K562 (cell line): ENCODE measurements around the gene FOXN3. TPM values are rescaled to one million over a fixed set of nuclear protein-coding genes. Genes with fewer than 3 reads are reported as not detected.
A peak's percentile ranks its signal among the peaks of the same experiment; 100 is the strongest.

Source experiments
- ATAC-seq: fragments of 200-7000 bp; cut with Tn5 transposase; 3 replicates; pipeline ENCODE4 v1.9.1; 2020; ENCODE audit warnings: moderate library complexity
- BruUV-seq: library from RNA; stranded (reverse); fragments of 400-500 nt; replicated peaks from 2 replicates; lab custom pipeline; 2021; lab: Mats Ljungman, UMichigan
- CTCF ChIA-PET: fragments of 300-600 bp; formaldehyde crosslinking; extraction: SDS; loops from one replicate; lab custom pipeline; 2021; ENCODE audit warnings: low intra/inter-chr PET ratio; lab: Yijun Ruan, JAX
- POLR2A ChIA-PET: fragments of 300-600, 350-650 bp; sonication (Branson Sonifier 250); formaldehyde crosslinking; extraction: SDS; loops from one replicate; lab custom pipeline; 2021; ENCODE audit warnings: antibody characterized with exemption, inconsistent platforms; lab: Yijun Ruan, JAX
- DNase-seq, 4 experiments: peaks; one replicate each; pipeline versions ENCODE4 v3.0.0 to v3.0.0-alpha.2; 2011 to 2018; ENCODE audit warnings: low spot score in 3 of 4, mixed read lengths in 3 of 4; ENCODE audit errors: extremely low read depth in 1 of 4
- FAIRE-seq: peaks from 2 replicates; lab custom pipeline; 2011; peaks lifted over from hg19 to GRCh38; lab: Jason Lieb, UNC
- H2AFZ ChIP-seq: 2 replicates; pipeline ENCODE4 v1.6.0; 2011; ENCODE audit warnings: low read depth, low read length, control low read depth, inconsistent platforms
- H3K27ac ChIP-seq: fragments of 200-600 bp; 3 replicates; pipeline ENCODE4 v1.8.0; 2011; ENCODE audit warnings: low read depth, mild to moderate bottlenecking, control low read depth, inconsistent platforms, low read length, moderate library complexity, mixed read lengths; ENCODE audit errors: extremely low read depth
- H3K27me3 ChIP-seq, 2 experiments: fragments of 300-600 bp in 1 of 2; 2 replicates in 1 of 2; 3 replicates in 1 of 2; pipeline versions ENCODE4 v1.6.0 to v1.8.0; 2011; ENCODE audit warnings: inconsistent platforms in 2 of 2, low read length in 2 of 2, mild to moderate bottlenecking in 1 of 2, mixed read lengths in 1 of 2, moderate library complexity in 1 of 2; ENCODE audit not compliant: control insufficient read depth in 2 of 2, insufficient read depth in 2 of 2
- H3K36me3 ChIP-seq: fragments of 300-600 bp; 3 replicates; pipeline ENCODE4 v1.8.0; 2011; ENCODE audit warnings: mild to moderate bottlenecking, low read length, inconsistent platforms; ENCODE audit not compliant: control insufficient read depth, insufficient read depth
- H3K4me1 ChIP-seq, 2 experiments: fragments of 200-600 bp in 1 of 2; replicated peaks in 1 of 2; 2 replicates in 1 of 2; 3 replicates in 1 of 2; pipeline versions ENCODE4 v1.5.1 to v1.8.0; 2011; ENCODE audit warnings: inconsistent platforms in 2 of 2, low read length in 2 of 2, mild to moderate bottlenecking in 1 of 2, mixed read lengths in 1 of 2, moderate library complexity in 1 of 2; ENCODE audit not compliant: control insufficient read depth in 2 of 2, insufficient read depth in 2 of 2
- H3K4me2 ChIP-seq: 2 replicates; pipeline ENCODE4 v1.6.1; 2011; ENCODE audit warnings: low read length, control low read depth, inconsistent platforms, mixed read lengths; ENCODE audit not compliant: insufficient read depth
- H3K4me3 ChIP-seq: fragments of 200-600 bp; sonication (generic), shearing (Covaris generic); 2 replicates; pipeline ENCODE4 v1.5.1; 2016; ENCODE audit warnings: control low read depth, inconsistent platforms
- H3K79me2 ChIP-seq: fragments of 200-600 bp; 3 replicates; pipeline ENCODE4 v1.8.0; 2011; ENCODE audit warnings: low read length, inconsistent platforms; ENCODE audit not compliant: control insufficient read depth, insufficient read depth
- H3K9ac ChIP-seq, 2 experiments: 2 replicates each; pipeline versions ENCODE4 v1.6.0 to v1.6.1; 2011; ENCODE audit warnings: low read depth in 2 of 2, low read length in 2 of 2, control low read depth in 1 of 2, inconsistent platforms in 1 of 2, mild to moderate bottlenecking in 1 of 2, mixed read lengths in 1 of 2; ENCODE audit not compliant: insufficient read depth in 1 of 2
- H3K9me1 ChIP-seq: one replicate; pipeline ENCODE4 v1.6.0; 2011; ENCODE audit warnings: inconsistent platforms, mild to moderate bottlenecking, low read length, moderate library complexity; ENCODE audit not compliant: control insufficient read depth, insufficient read depth
- H3K9me3 ChIP-seq: replicated peaks from 2 replicates; pipeline ENCODE4 v1.5.1; 2011; ENCODE audit warnings: low read depth, low read length, inconsistent platforms; ENCODE audit not compliant: control insufficient read depth, insufficient read depth
- H4K20me1 ChIP-seq: replicated peaks from 2 replicates; pipeline ENCODE4 v1.6.1; 2011; ENCODE audit warnings: low read length, inconsistent platforms, mixed read lengths; ENCODE audit not compliant: control insufficient read depth, insufficient read depth
- FOXK1 ChIP-seq: sonication (generic); formaldehyde crosslinking; IDR thresholded peaks from 2 replicates; pipeline ENCODE4 v1.8.0; 2022; ENCODE audit warnings: missing genetic modification reagents, mild to moderate bottlenecking, borderline replicate concordance
- SMAD1 ChIP-seq: fragments of 150-350 bp; IDR thresholded peaks from 2 replicates; pipeline ENCODE4 v1.6.1; 2014; ENCODE audit warnings: low read length, low read depth; ENCODE audit not compliant: partially characterized antibody
- TGIF2 ChIP-seq: sonication (generic); formaldehyde crosslinking; IDR thresholded peaks from 2 replicates; pipeline ENCODE4 v1.8.1; 2022; ENCODE audit warnings: mild to moderate bottlenecking, missing genetic modification reagents, moderate library complexity
- ZFP1 ChIP-seq: fragments of 450-650 bp; formaldehyde crosslinking; IDR thresholded peaks from 2 replicates; pipeline ENCODE4 v1.4.0; 2020; ENCODE audit warnings: mild to moderate bottlenecking, mixed read lengths
- ZNF282 ChIP-seq: sonication (generic); formaldehyde crosslinking; IDR thresholded peaks from 2 replicates; pipeline ENCODE4 v1.8.1; 2023; ENCODE audit warnings: missing genetic modification reagents
- WGBS: fragments of 100-300 bp; shearing (Covaris generic); methylation state at CpG from one replicate; pipeline ENCODE4 v1.1.6; 2016; ENCODE audit warnings: low coverage, mixed read lengths; ENCODE audit not compliant: insufficient coverage; ENCODE audit errors: missing lambda C conversion rate; 5-methylcytosine and 5-hydroxymethylcytosine counted together
- in situ Hi-C: fragments of 300-500 bp; cut with MboI; formaldehyde crosslinking; loops from 4 replicates; pipeline ENCODE4 v1.15.0; 2018; ENCODE audit warnings: inconsistent platforms, mixed read lengths
- intact Hi-C: fragments of 100-400 bp; cut with micrococcal nuclease; formaldehyde crosslinking; loops from 2 replicates; pipeline ENCODE4 v1.14.2; 2022
- polyA plus RNA-seq, 8 experiments: library from polyadenylated mRNA; depleted of rRNA in 4 of 8; stranded (reverse) in 5 of 8; unstranded in 3 of 8; fragments of >200 nt; fragmentation: Nextera tagmentation in 2 of 8; fragmentation: Illumina TruSeq in 1 of 8; extraction: Ambion mirVana in 2 of 8; extraction: Trizol in 1 of 8; gene quantifications; 2 replicates each; pipeline versions ENCODE4 v1.2.1 to v1.2.3, GENCODE V29; 2011 to 2014; ENCODE audit warnings: inconsistent platforms in 1 of 8, missing spikeins in 1 of 8
- total RNA-seq, 7 experiments: library from RNA; depleted of rRNA in 6 of 7; stranded (reverse); fragments of >200 nt in 6 of 7; fragmentation: Illumina TruSeq in 2 of 7; extraction: Trizol in 2 of 7; gene quantifications; 2 replicates each; pipeline versions ENCODE4 v1.2.1 to v1.2.3, GENCODE V29; 2011 to 2021; ENCODE audit warnings: low replicate concordance in 1 of 7
- TF ChIP-seq, protein P1 (sequence below): fragments of 250-450 bp; sonication (Bioruptor Pico); IDR thresholded peaks from 2 replicates; pipeline ENCODE4 v1.5.0; 2021; ENCODE audit warnings: mild to moderate bottlenecking, moderate library complexity
- TF ChIP-seq, protein P2 (sequence below): fragments of 450-650 bp; formaldehyde crosslinking; IDR thresholded peaks from 2 replicates; pipeline ENCODE4 v1.4.0; 2020; ENCODE audit warnings: mild to moderate bottlenecking, mixed read lengths
- TF ChIP-seq, protein P3 (sequence below): sonication (generic); formaldehyde crosslinking; IDR thresholded peaks from 2 replicates; pipeline ENCODE4 v1.5.0; 2020; ENCODE audit warnings: missing genetic modification reagents

The FOXN3 gene
- total and polyA plus RNA-seq, 9 of the 15 experiments (the other 6 are each of a cell fraction or from before 2014, with no cell fraction given) = 0.07 to 1.3 (median 0.40) TPM

DNA sequence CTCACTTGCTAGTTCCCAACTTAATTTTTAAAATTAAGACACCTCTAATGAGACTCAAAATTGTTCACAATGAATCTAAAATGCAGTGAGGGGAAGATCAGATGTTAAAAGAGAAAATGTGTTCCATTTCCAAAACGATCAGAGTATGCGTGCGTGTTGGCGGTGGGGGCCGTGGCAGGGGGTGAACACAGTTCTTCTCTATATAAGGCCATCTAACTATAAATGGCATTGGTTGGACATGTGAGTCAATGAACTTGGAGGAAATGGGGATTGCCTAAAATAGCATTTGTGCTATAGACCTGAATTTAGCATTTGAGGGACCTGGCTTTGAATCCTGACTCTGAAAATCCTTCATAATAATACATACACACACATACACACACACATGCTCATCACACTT lies 149.4 kb downstream of the FOXN3 start (continued):
- TF ChIP-seq, protein P1, sequence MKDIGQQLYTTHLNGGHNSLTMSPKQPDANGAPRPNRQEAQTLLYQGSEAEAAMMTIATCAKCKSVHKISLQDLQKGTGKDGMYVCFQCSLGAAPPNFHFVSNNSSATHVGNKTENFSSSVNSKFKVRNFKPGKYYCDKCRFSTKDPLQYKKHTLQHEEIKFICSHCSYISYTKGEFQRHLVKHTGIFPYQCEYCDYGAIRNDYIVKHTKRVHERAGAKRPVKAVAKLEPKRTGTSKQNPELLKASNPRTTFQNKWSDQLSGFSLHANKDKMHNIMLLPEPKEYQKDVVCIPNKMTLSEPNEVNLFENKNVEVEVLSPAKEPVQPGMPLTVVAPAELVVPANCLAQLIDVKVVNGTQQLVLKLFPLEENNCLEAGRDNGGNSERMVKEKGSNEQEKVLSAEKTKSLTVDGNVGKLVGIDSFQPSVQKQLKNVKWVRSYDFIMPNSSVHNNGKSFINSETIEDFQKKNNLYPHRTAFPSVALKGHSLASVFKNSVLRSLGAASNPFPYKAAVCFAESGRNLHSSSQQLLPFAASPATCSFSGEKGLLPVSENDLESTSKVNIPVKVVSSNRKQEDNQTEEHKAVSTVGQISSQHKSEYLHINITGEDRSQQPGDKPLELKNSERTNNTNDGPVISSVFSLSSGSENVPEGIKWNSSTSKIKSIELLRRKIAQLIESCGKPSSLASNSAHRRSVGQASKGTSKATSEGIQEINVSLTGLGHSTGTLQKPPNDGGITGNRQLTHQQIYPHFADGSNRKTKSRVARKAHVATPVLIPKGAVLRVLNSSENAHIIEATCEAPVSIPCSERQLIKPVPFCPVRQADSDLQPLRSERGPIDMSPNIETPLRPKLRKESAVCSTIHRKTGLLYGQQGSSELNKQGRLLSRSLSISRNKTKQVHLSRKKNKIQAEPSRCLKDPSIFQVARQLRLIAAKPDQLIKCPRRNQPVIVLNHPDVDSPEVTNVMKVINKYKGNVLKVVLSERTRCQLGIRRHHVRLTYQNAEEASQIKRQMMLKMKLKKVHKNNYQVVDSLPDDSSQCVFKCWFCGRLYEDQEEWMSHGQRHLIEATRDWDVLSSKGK (CRISPR knock-in tag) = no peak
- TF ChIP-seq SMAD1 (no peak), ZNF282 (CRISPR knock-in tag) (no peak), TGIF2 (CRISPR knock-in tag) (no peak), FOXK1 (no peak)

DNA sequence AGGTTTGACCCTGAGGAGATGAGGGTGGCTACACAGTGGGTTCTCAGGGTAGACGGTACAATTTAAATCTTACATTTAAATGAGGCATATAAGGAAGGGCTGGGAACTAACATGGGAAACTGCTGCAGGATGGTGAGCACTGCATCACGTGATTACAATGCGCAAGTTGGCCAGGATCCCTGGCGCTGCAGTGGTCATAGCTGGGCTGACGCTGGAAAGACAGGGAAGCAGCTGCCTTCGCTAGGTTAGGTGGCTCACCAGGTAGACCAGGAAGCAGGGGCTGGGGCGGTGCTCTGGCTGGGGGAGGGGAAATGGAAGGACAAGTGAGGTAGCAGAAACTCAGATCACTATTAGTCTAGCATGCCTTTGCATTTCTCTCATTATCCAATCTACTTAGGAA lies 149.9 kb downstream of the FOXN3 start:
- POLR2A ChIA-PET = no interaction called here

More for the DNA sequence above, 149.9 kb downstream of the FOXN3 start:
- DNase-seq (no peak), FAIRE-seq (no peak), ATAC-seq (no peak)
- H3K79me2 ChIP-seq = no peaks in the 10 kb centered on the region
- CTCF ChIA-PET = no interaction called here
- TF ChIP-seq, protein P2, sequence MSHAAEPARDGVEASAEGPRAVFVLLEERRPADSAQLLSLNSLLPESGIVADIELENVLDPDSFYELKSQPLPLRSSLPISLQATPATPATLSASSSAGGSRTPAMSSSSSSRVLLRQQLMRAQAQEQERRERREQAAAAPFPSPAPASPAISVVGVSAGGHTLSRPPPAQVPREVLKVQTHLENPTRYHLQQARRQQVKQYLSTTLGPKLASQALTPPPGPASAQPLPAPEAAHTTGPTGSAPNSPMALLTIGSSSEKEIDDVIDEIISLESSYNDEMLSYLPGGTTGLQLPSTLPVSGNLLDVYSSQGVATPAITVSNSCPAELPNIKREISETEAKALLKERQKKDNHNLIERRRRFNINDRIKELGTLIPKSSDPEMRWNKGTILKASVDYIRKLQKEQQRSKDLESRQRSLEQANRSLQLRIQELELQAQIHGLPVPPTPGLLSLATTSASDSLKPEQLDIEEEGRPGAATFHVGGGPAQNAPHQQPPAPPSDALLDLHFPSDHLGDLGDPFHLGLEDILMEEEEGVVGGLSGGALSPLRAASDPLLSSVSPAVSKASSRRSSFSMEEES = peak; percentile 56; the same call in 1 of the 2 replicates
- no peak for TF ChIP-seq ZFP1 (CRISPR knock-in tag)
- TF ChIP-seq, protein P3, sequence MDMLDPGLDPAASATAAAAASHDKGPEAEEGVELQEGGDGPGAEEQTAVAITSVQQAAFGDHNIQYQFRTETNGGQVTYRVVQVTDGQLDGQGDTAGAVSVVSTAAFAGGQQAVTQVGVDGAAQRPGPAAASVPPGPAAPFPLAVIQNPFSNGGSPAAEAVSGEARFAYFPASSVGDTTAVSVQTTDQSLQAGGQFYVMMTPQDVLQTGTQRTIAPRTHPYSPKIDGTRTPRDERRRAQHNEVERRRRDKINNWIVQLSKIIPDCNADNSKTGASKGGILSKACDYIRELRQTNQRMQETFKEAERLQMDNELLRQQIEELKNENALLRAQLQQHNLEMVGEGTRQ (CRISPR knock-in tag) = peak; percentile 39; the same call in 1 of the 2 replicates
- H3K9me3 ChIP-seq = no peaks in the 10 kb centered on the region
- H3K4me1 ChIP-seq = no peaks in the 10 kb centered on the region
- no peak overlapping the region for H3K27ac ChIP-seq
- no peak overlapping the region for H3K4me3 ChIP-seq
- H3K4me2 ChIP-seq = no peak overlapping the region
- 2% methylated on average over 6 of the region's 7 CpGs for WGBS
- no peak overlapping the region for H3K9ac ChIP-seq
- BruUV-seq = no TSS peak
- H4K20me1 ChIP-seq = no peaks in the 10 kb centered on the region
- peaks cover 0 to 4% of the 10 kb centered on the region in 2 experiments; a peak in 2 of 5 replicates for H3K27me3 ChIP-seq
- H3K36me3 ChIP-seq = no peaks in the 10 kb centered on the region
- H3K9me1 ChIP-seq = no peaks in the 10 kb centered on the region
- H2AFZ ChIP-seq = no peak overlapping the region
- in situ Hi-C loops = no loop called here
- intact Hi-C loops = no loop called here
